AG10803 (cell line): Measurements from ENCODE around the gene WDR37.

Experiments
- DNase-seq: peaks from one replicate; pipeline ENCODE4 v3.0.0; 2010; ENCODE audit warnings: low read depth
- H3K4me3 ChIP-seq: 2 replicates; pipeline ENCODE4 v1.5.1; 2011; ENCODE audit warnings: mild to moderate bottlenecking, low read length, control low read depth
- CTCF ChIP-seq: conservative IDR thresholded peaks from 2 replicates; pipeline ENCODE4 v1.5.1; 2011; ENCODE audit warnings: mild to moderate bottlenecking, low read length, control low read depth, inconsistent platforms

The WDR37 gene

GRCh38 chr10:1124796-1125195 lies 68.6 kb downstream of the WDR37 start:
- no peak for TF ChIP-seq CTCF
- no peak for DNase-seq

GRCh38 chr10:1126461-1126860 lies 70.3 kb downstream of the WDR37 start:
- DNase-seq: no peak
- no peak overlapping the region for H3K4me3 ChIP-seq
- TF ChIP-seq CTCF: no peak

More at GRCh38 chr10:1124796-1125195, 68.6 kb downstream of the WDR37 start:
- H3K4me3 ChIP-seq: no peak overlapping the region

- TF ChIP-seq CTCF: no peak
- DNase-seq: no peak
- H3K4me3 ChIP-seq: no peak overlapping the region
These were observed 71.4 kb downstream of the WDR37 start for GRCh38 chr10:1127629-1128028.

GRCh38 chr10:1128115-1128514 lies 71.9 kb downstream of the WDR37 start:
- TF ChIP-seq CTCF: no peak
- H3K4me3 ChIP-seq: no peak overlapping the region
- DNase-seq: no peak

GRCh38 chr10:1128649-1129048 lies 72.5 kb downstream of the WDR37 start:
- no peak for TF ChIP-seq CTCF
- H3K4me3 ChIP-seq: no peak overlapping the region
- no peak for DNase-seq

GRCh38 chr10:1130226-1130625 lies 74.0 kb downstream of the WDR37 start:
- no peak for TF ChIP-seq CTCF
- DNase-seq: no peak
- H3K4me3 ChIP-seq: no peak overlapping the region

GRCh38 chr10:1130995-1131790 lies 75.0 kb downstream of the WDR37 start:
- H3K4me3 ChIP-seq: no peak overlapping the region
- DNase-seq: no peak
- TF ChIP-seq CTCF: no peak
